HL-60 (cell line): ENCODE measurements around the gene GNB2.

Source experiments
- DNase-seq, 2 experiments: peaks; one replicate each; pipeline ENCODE4 v3.0.0-alpha.2; 2010 to 2020; ENCODE audit warnings: low read depth in 1 of 2, low spot score in 1 of 2
- H3K27ac ChIP-seq: fragments of 250-450 bp; sonication (Bioruptor Pico); replicated peaks from 2 replicates; pipeline ENCODE4 v1.5.1; 2020; ENCODE audit warnings: mild to moderate bottlenecking, moderate library complexity
- H3K27me3 ChIP-seq: fragments of 250-450 bp; sonication (Bioruptor Pico); 2 replicates; pipeline ENCODE4 v1.5.1; 2021; ENCODE audit warnings: mild to moderate bottlenecking, moderate library complexity; ENCODE audit not compliant: insufficient read depth, poor library complexity, severe bottlenecking
- H3K4me3 ChIP-seq: replicated peaks from 2 replicates; pipeline ENCODE4 v1.5.1; 2011; ENCODE audit warnings: mild to moderate bottlenecking, control low read depth, low read length; ENCODE audit not compliant: insufficient read depth
- CTCF ChIP-seq: IDR thresholded peaks from one replicate; pipeline ENCODE4 v1.5.1; 2011; ENCODE audit warnings: low read length, control low read depth, inconsistent platforms; ENCODE audit not compliant: insufficient read depth
- GABPA ChIP-seq: IDR thresholded peaks from 2 replicates; pipeline ENCODE4 v1.6.1; 2012; ENCODE audit warnings: low read depth
- POLR2AphosphoS5 ChIP-seq: IDR thresholded peaks from 2 replicates; pipeline ENCODE4 v1.6.1; 2012; ENCODE audit warnings: low read depth
- REST ChIP-seq: IDR thresholded peaks from 2 replicates; pipeline ENCODE4 v1.6.1; 2012; ENCODE audit warnings: low read depth; ENCODE audit not compliant: insufficient replicate concordance
- SPI1 ChIP-seq: IDR thresholded peaks from 2 replicates; pipeline ENCODE4 v1.6.1; 2012; ENCODE audit warnings: low read depth, mild to moderate bottlenecking, borderline replicate concordance

The GNB2 gene

GRCh38 chr7:100674411-100675104 is 1.0 kb downstream of the GNB2 start:
- H3K27me3 ChIP-seq: no peaks in the 10 kb centered on the region
- H3K27ac ChIP-seq: peak overlapping the region; percentile 99
- H3K4me3 ChIP-seq: peak overlapping the region; percentile 89
- peak in 1 of 2 experiments; percentile 56 for DNase-seq
- TF ChIP-seq GABPA (no peak), POLR2AphosphoS5 (no peak), SPI1 (peak; percentile 57), CTCF (no peak), REST (no peak)

- no peak for DNase-seq
- no peak for TF ChIP-seq SPI1
- TF ChIP-seq POLR2AphosphoS5: no peak
- TF ChIP-seq REST: no peak
- TF ChIP-seq CTCF: no peak
- Histone ChIP-seq H3K27me3 (no peaks in the 10 kb centered on the region), H3K27ac (peak overlapping the region; percentile 99), H3K4me3 (peak overlapping the region; percentile 89)
Observed at GRCh38 chr7:100675105-100675451, 1.5 kb downstream of the GNB2 start.

- peak; percentile 83 to 93 for DNase-seq
- Histone ChIP-seq H3K27ac (peak overlapping the region; percentile 60), H3K27me3 (no peaks in the 10 kb centered on the region), H3K4me3 (peak overlapping the region; percentile 89)
- TF ChIP-seq CTCF (no peak), REST (no peak), GABPA (peak; percentile 39; the same call in 1 of the 2 replicates), POLR2AphosphoS5 (no peak), SPI1 (peak; percentile 83)
Observed at GRCh38 chr7:100675581-100676350, 2.2 kb downstream of the GNB2 start.
